Globus pallidus (tissue), 1 donor: Measurements from ENCODE around the gene ZCCHC14.
A peak's percentile ranks its signal among the peaks of the same experiment; 100 is the strongest.

Experiments used
- DNase-seq: peaks from one replicate; pipeline ENCODE4 v3.0.0-alpha.2; 2015; ENCODE audit warnings: low spot score

Gene ZCCHC14

DNA sequence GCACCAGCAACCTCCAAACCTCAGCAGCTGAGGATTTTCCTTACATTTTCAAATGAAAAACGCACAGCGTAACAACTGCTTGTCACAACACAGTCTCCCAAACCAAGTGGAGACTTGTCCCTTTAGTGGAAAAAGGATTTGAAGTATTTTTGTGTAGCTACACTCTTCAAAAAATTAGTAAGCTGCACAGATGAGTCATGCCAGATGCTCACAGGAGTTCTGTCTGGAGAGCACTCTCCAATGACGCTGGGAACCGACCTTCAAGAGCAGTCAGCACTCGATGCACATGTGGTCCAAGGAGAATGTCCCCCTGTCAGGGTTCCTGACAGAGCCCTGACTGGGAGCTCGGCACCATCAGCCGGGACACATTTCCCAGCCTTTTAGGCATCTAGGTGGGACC, 60.9 kb downstream of the ZCCHC14 start:
- DNase-seq = no peak

DNA sequence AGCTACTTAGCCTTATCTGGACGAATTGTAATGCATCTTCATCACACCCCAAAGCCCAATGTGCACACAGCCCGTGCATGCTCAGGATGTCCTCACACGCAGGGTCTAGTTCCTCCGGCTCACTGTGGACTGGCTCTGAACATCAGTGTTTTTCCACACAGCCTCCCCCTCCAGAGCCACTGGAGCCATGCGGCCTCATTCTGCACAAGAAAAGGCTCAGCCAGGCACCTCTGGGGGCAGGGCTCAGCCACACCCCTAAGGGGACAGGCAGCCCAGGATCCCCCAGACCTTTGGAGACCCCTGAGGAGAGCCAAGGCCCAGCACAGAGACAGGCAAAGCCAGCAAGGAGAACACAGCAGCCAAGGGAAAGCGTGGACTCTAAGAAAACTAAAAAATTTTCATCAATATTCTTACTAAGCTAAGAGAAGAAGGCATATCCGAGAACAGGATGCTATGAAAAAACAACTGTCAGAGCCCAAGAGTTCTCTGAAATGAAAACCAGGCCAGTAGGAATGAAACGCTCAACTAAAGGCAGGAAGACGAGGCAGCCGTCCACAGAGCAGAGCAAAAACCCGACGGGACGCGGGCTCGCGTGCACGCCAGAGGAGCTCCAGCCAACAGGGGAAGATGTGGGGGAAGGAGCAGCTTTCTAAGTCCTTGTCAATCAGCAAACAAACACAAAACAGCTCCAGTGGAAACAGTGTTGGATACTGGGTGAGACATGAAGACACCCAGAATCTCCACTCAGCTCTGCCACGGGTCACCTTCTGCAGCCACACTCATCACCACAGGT, 66.2 kb downstream of the ZCCHC14 start:
- DNase-seq = no peak

GRCh38 chr16:87425941-87426340, 66.9 kb downstream of the ZCCHC14 start:
- no peak for DNase-seq

GRCh38 chr16:87424266-87424665, 68.6 kb downstream of the ZCCHC14 start:
- no peak for DNase-seq

- DNase-seq = no peak
These were observed 69.4 kb downstream of the ZCCHC14 start for GRCh38 chr16:87423429-87423828.

DNA sequence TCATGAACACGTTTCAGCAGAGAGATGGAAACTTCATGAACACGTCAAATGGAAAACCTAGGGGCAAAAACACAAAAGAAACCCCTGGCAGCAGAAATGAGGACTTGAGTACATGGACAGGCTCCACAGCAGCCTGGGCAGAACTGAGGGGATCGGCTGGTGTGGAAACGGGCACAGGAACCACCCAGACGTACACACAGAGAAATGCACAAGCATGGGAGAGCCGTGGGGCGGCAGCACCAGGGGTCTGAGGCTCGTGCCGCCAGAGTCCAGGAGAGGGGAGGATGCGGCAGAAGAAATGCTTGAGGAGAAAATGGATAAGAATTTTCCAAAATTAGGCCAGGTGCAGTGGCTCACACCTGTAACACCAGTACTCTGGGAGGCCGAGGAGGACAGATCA, 70.7 kb downstream of the ZCCHC14 start:
- no peak for DNase-seq

GRCh38 chr16:87421003-87421912, 71.6 kb downstream of the ZCCHC14 start:
- no peak for DNase-seq

DNA sequence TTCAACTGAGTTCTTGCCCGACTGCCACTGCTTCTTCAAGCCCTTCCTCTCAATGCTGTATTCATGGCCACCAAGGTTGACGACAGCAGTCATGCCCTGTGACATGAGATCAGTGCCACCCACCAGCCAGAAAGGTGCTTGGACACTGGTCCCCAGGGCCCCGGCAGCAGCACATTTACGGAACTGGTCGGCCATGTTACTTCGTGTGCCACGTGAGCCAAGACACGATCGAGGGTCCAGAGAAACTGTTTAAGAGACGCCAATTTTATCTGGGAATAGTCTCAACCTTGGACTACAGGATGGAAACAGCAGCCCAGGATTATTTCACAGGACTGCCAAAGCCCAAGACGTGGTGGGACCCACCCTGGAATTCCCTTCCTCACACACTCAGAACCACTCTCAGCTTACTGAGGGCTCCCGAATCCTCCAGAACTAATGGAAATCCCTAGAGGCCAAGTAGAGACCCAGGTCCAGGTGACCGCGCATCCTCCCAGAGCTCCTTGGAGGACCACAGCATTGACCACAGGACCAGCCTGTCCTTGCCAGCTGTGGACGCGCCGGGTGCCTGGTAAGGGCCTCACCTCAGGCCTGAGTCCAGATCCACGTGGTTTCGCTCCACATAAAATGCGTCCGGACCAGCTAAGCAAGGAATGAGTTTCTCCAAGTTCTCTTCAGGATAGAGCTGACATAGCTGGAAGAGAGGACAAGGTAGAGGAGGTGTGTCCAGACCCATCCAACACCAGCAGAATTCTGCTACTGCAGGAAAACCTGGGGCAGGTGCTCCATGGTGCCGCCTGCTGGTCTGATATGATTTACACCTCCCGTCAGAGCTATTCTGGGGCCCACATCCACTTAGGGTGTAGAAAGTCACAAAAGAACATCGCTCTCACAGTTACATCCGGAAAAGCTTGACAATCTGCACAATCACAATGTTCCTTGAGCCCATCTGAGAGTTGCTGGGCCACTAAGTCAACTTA, 72.5 kb downstream of the ZCCHC14 start:
- DNase-seq = no peak

DNA sequence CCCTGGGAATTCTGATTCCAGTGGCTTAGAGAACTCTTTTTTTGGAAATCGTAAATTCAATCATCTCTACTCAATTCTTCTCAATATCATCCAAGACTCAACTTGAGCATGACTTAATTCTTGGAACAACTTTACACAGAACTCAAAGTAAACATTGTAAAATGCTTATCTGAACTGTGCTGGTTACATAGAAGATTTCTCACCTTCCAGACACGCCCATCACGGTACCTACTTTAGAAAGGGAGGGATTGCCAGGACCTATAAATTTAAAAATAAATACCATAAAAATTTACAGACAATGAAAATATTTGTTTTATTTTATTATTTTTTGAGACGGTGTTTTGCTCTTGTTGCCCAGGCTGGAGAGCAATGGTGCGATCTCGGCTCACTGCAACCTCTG, 74.2 kb downstream of the ZCCHC14 start:
- DNase-seq = no peak

DNA sequence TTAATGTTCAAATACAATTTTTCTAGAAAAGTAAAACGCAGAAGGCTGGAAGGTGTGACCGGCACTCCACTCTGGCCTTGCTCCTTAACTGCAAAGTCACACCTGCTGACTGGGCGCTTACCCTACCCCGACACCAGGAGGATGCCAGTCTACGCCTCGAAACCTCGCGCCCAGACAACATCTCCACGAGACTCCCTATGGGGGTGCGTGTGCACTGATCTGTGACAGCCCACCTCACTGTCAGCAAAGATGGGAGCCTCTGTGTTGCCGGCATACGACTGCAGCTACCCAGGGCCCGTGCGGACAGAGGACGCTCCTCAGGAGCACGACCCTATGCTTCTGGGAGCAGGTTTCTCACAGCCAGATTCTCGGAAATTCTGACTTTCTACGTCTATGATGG, 74.6 kb downstream of the ZCCHC14 start:
- DNase-seq = no peak

- no peak for DNase-seq
These were observed 75.3 kb downstream of the ZCCHC14 start for GRCh38 chr16:87417528-87417910.

GRCh38 chr16:87416826-87417527, 75.8 kb downstream of the ZCCHC14 start:
- DNase-seq = peak; percentile 26

GRCh38 chr16:87415441-87415840, 77.4 kb downstream of the ZCCHC14 start:
- no peak for DNase-seq

DNA sequence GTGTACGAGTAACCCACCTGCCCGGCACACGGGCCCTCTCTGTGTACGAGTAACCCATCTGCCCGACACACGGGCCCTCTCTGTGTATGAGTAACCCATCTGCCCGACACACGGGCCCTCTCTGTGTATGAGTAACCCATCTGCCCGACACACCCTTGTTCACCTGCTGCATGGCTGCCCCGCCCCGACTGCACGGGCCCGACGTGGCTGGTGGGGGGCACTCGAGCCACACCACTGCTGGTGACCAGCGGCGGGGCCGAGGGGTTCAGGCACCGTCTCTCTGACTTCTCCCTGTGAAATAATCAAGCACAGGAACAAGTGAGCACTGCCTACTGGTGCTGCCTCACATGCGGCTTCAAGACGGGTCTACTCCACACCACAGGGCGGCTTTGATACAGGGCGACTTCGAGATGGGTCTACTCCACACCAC, 78.6 kb downstream of the ZCCHC14 start:
- DNase-seq = no peak

DNA sequence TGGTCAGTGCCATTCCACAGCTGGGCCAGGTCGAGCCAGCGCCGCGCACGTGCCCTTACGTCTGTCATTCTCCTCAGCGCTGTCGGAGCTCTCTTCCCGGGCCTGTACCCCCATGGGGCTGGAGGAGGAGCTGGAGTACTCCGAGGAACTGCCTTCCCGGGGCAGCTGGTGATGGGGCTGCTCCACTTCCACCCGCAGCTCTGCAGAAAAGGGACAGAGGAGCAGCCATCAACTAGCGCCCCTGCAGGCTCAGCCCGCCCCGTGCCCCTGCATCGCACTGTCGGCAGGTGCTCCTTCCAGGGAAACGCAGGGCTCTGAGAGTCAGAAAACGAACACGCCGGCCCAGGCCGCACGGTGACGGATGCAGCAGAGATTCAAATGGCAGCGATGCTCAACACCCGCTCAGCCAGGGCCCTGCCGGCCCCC, 79.8 kb downstream of the ZCCHC14 start:
- DNase-seq = no peak

DNA sequence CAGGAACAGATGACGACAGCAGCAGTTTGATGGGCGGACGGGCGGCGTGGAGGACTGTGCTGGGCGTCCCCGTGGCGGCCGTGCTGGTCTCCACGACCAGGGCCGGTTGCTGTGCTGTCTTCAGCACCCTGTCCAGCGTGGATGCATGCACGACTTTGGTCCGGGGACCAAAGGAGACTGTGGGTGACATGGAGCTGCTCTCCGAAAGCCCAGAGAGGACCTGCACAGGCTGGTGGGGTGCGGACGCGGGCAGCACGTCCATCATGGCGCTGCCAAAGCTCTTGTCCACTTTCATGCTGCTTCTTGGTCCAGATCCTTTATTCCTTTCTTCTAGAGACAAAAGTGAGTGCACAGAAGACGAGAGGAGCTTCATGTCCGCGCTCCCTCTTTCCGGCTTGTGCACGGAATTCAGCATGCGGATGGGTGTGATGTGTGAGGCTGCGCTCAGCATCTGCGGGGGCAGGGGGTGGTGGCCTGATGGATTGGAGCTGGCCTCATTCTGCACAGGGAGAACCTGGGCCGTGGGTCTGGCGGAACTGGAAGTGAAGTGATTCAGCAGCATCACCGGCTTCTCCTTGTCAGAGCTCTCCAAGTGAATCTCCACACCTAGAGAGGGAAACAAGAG, 80.3 kb downstream of the ZCCHC14 start:
- no peak for DNase-seq

DNA sequence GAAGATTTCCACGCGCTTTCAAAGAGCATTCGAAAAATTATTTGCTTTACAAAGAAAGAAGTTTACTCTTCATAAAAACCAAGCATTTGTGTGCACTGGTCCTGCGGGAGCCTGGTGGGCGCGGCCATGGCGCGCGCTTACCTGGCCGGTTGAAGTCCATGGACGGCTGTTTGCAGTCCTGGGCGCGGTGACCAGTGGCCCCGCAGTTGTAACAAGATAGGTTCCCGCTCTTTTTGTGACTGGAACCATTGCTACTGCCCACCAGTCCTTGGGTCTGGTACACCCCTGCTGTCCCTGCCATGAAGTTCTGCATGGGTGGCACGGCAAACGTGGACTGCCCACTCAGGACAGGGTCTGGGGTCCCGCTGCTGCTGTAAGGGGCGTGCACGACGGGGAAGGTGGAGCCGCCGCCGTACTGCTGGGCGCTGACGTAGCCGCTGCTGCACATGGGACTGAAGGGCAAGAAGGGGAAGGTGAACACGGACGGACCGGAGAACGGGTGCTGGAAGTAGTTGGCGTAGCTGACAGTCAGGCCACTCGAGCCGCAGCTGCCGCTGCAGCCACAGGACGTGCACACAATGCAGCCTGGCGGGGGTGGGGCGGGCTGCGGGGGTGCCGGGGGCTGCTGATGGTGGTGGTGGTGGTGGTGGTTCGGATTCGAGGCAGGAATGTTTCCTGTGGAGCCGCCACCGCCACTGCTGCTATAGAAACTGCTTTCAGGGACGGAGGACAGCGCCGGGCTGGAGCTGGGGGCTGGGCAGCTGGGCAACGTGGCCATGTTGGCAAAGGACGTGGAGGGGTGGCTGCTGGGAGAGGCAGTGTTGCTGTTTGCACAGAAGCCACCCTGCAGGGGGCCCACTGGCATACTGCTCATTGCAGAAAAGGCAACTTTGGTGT, 81.2 kb downstream of the ZCCHC14 start:
- DNase-seq = no peak

- no peak for DNase-seq
These were observed 81.9 kb downstream of the ZCCHC14 start for GRCh38 chr16:87410968-87411367.

GRCh38 chr16:87410530-87410929, 82.3 kb downstream of the ZCCHC14 start:
- DNase-seq = no peak

DNA sequence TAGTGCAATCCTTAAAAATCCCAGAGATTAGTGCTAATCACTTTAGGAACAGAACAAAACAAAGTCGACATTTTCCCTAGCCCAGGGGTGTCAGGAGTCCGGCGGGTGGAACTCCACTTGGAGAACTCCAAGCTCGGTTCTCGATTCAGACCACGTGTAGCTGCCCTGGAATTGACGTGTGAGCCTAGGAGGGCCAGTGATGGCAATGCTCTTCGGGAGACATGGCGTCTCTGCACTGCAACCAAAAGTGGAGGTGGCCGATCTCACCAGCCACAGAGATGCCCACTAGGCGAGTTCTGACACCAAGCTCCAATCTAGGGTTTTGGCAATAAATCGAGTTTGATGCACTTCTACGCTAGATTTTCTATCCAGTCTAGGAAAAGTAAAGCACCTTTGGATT, 83.0 kb downstream of the ZCCHC14 start:
- DNase-seq = no peak
